Measurements from ENCODE around the gene H1-8. TPM values are rescaled to one million over a fixed set of nuclear protein-coding genes. Genes with fewer than 3 reads are reported as not detected.
"Not testable (repeated sequence)": the region's sequence is repeated elsewhere in the genome, so short reads cannot be mapped to it uniquely, and the experiment has no call there.

The H1-8 gene
- total RNA-seq = not detected
- total RNA-seq (2013) = not detected
- 0 reads per million in 29 experiments for total RNA-seq

DNA sequence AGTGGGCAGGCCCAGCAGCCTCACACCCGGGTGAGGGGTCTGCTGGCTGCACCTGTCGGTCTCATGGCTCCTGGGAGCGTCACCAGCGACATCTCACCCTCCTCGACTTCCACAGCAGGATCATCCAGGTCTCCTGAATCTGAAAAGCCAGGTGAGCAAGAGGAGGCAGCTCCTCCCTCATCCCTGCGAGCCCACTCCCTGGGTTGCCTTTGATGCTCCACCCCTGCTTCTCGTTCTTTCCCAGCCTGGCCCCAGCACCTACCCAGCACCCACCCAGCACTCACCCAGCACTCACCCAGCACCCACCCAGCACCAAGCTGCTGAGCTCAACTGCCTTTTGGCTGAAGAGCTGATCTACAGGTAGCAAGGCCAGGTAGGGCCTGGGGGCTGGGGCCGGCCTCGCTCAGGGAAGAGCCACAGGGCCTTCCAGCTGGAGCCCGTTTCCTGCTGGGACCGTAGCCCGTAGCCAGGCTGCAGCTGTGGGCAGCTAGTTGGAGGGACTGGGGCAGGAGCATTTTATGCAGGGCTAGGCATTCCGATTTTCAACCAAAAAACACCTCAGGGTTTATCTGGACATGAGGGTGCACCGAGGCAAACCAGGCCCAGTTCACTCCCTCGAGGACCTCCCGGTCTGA, at the start of gene H1-8:
Gene H1-8 (plus strand): TSS at position 20 of the 635 bp plus-strand sequence. CDS start 44 bp downstream, at position 64.
- 86% methylated on average over 16 of the region's 16 CpGs for WGBS (ENCODE audit: insufficient coverage)
- no peak within 1 kb of the TSS for H3K27ac Mint-ChIP-seq
- CTCF ChIA-PET = no interaction called here
- no peaks in the 10 kb centered on the region for H3K9me3 Mint-ChIP-seq
- H3K4me3 Mint-ChIP-seq = no peak within 1 kb of the TSS
- H3K4me1 Mint-ChIP-seq = no peaks in the 10 kb centered on the region
- no peak within 1 kb of the TSS for H3K4me3 ChIP-seq (ENCODE audit: control insufficient read depth in 1 of 2, extremely low read depth in 1 of 2, low read length in 1 of 2)
- H3K4me1 ChIP-seq (ENCODE audit: control insufficient read depth in 1 of 2, extremely low read depth in 1 of 2, insufficient read depth in 2 of 2, low read length in 2 of 2) = no peaks in the 10 kb centered on the region
- H3K27me3 ChIP-seq (replicated peaks in 1 of 2; ENCODE audit: control insufficient read depth in 2 of 2, extremely low read depth in 1 of 2, insufficient read depth in 2 of 2, low read length in 1 of 2) = peaks cover 0 to 7% of the 10 kb centered on the region in 2 experiments
- ATAC-seq (replicated peaks in 1 of 4) (no peak), DNase-seq (no peak)
- H3K27me3 Mint-ChIP-seq = no peaks in the 10 kb centered on the region
- H3K36me3 Mint-ChIP-seq = no peaks in the 10 kb centered on the region
- H3K36me3 ChIP-seq (ENCODE audit: control insufficient read depth in 2 of 2, extremely low read depth in 1 of 2, insufficient read depth in 1 of 2, low read length in 1 of 2) = no peaks in the 10 kb centered on the region
- no peaks in the 10 kb centered on the region for H3K9me3 ChIP-seq
- POLR2A ChIA-PET = no interaction called here
- no peak within 1 kb of the TSS for H3K27ac ChIP-seq (ENCODE audit: low read length)

DNA sequence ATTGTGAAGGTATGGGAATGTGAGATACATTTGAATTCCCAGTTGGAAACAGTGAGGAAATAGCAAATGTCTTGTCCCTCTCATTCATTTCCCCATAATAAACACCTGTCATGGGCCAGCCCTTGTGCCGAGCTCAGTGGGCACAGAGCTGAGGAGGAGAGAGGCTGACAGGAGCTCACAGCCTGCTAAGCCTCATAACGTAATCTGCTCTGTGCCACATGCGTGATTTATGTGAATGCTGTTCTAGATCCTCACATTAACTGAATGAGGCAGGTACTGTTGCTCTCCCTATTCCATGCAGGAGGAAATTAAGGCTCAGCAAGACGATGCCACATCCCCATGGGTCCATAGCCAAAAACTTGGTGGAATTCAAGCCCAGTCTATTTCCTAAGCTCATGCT, 49.8 kb upstream of the H1-8 start:
- H3K4me3 ChIP-seq (ENCODE audit: control insufficient read depth in 1 of 2, extremely low read depth in 1 of 2, low read length in 1 of 2) = no peak overlapping the region
- peaks cover 3 to 7% of the 10 kb centered on the region in 2 donors for H3K36me3 ChIP-seq (ENCODE audit: control insufficient read depth in 2 of 2, extremely low read depth in 1 of 2, insufficient read depth in 1 of 2, low read length in 1 of 2)
- H3K4me1 ChIP-seq (ENCODE audit: control insufficient read depth in 1 of 2, extremely low read depth in 1 of 2, insufficient read depth in 2 of 2, low read length in 2 of 2) = peaks cover 0 to 4% of the 10 kb centered on the region in 2 experiments
- no peaks in the 10 kb centered on the region for H3K27me3 Mint-ChIP-seq
- no peak overlapping the region for H3K27ac Mint-ChIP-seq
- no peak for ATAC-seq (replicated peaks in 1 of 4)
- peaks cover 0 to 2% (median 0%) of the 10 kb centered on the region in 3 donors for H3K4me1 Mint-ChIP-seq
- H3K27ac ChIP-seq (ENCODE audit: low read length) = no peak overlapping the region
- DNase-seq = no peak
- peaks cover 43% of the 10 kb centered on the region for H3K36me3 Mint-ChIP-seq
- 100% methylated on average over 2 of the region's 4 CpGs for WGBS (ENCODE audit: insufficient coverage)
- no peaks in the 10 kb centered on the region for H3K27me3 ChIP-seq (replicated peaks in 1 of 2; ENCODE audit: control insufficient read depth in 2 of 2, extremely low read depth in 1 of 2, insufficient read depth in 2 of 2, low read length in 1 of 2)
- H3K9me3 Mint-ChIP-seq = no peaks in the 10 kb centered on the region
- H3K4me3 Mint-ChIP-seq = no peak overlapping the region
- ChIA-PET POLR2A (interaction anchor here in 1 of 2 donors (0.6 kb wide), 1 partner anchor 175 kb away, joined by 7 read pairs; no protein-coding TSS in a partner anchor), CTCF (interaction anchor here (0.5 to 1.2 kb wide), 3 partner anchors 13 to 259 kb away, joined by 3 to 4 read pairs (median 3); no protein-coding TSS in a partner anchor)
- H3K9me3 ChIP-seq = no peaks in the 10 kb centered on the region

- H3K9me3 ChIP-seq; H3K4me1 Mint-ChIP-seq; POLR2A ChIA-PET; DNase-seq; H3K9me3 Mint-ChIP-seq; H3K4me1 ChIP-seq (ENCODE audit: control insufficient read depth in 1 of 2, extremely low read depth in 1 of 2, insufficient read depth in 2 of 2, low read length in 2 of 2); H3K27ac ChIP-seq (ENCODE audit: low read length); H3K4me3 Mint-ChIP-seq; H3K27me3 Mint-ChIP-seq; ATAC-seq (replicated peaks in 1 of 4); H3K36me3 ChIP-seq (ENCODE audit: control insufficient read depth in 2 of 2, extremely low read depth in 1 of 2, insufficient read depth in 1 of 2, low read length in 1 of 2); H3K4me3 ChIP-seq (ENCODE audit: control insufficient read depth in 1 of 2, extremely low read depth in 1 of 2, low read length in 1 of 2); H3K27ac Mint-ChIP-seq; H3K27me3 ChIP-seq (replicated peaks in 1 of 2; ENCODE audit: control insufficient read depth in 2 of 2, extremely low read depth in 1 of 2, insufficient read depth in 2 of 2, low read length in 1 of 2): not testable (repeated sequence)
- WGBS (ENCODE audit: insufficient coverage) = 100% methylated on average over 2 of the region's 5 CpGs
- CTCF ChIA-PET = interaction anchor here in 1 of 2 donors (0.7 kb wide), 1 partner anchor 48 kb away, joined by 4 read pairs; no protein-coding TSS in a partner anchor
- peaks cover 38% of the 10 kb centered on the region for H3K36me3 Mint-ChIP-seq
These were observed 48.5 kb upstream of the H1-8 start for GRCh38 chr3:129494499-129494898.

- POLR2A ChIA-PET; H3K4me1 Mint-ChIP-seq; H3K36me3 ChIP-seq (ENCODE audit: control insufficient read depth in 2 of 2, extremely low read depth in 1 of 2, insufficient read depth in 1 of 2, low read length in 1 of 2); DNase-seq; H3K4me3 ChIP-seq (ENCODE audit: control insufficient read depth in 1 of 2, extremely low read depth in 1 of 2, low read length in 1 of 2); H3K27me3 ChIP-seq (replicated peaks in 1 of 2; ENCODE audit: control insufficient read depth in 2 of 2, extremely low read depth in 1 of 2, insufficient read depth in 2 of 2, low read length in 1 of 2); H3K4me1 ChIP-seq (ENCODE audit: control insufficient read depth in 1 of 2, extremely low read depth in 1 of 2, insufficient read depth in 2 of 2, low read length in 2 of 2); H3K27ac ChIP-seq (ENCODE audit: low read length); H3K9me3 ChIP-seq; H3K4me3 Mint-ChIP-seq; CTCF ChIA-PET; H3K9me3 Mint-ChIP-seq; ATAC-seq (replicated peaks in 1 of 4); H3K27me3 Mint-ChIP-seq; H3K27ac Mint-ChIP-seq: not testable (repeated sequence)
- 100% methylated on average over 5 of the region's 10 CpGs for WGBS (ENCODE audit: insufficient coverage)
- H3K36me3 Mint-ChIP-seq = peaks cover 43% of the 10 kb centered on the region
These were observed 47.9 kb upstream of the H1-8 start for GRCh38 chr3:129495006-129495639.

- H3K27me3 Mint-ChIP-seq; ATAC-seq (replicated peaks in 1 of 4); CTCF ChIA-PET; H3K27ac Mint-ChIP-seq; H3K4me1 Mint-ChIP-seq; H3K27me3 ChIP-seq (replicated peaks in 1 of 2; ENCODE audit: control insufficient read depth in 2 of 2, extremely low read depth in 1 of 2, insufficient read depth in 2 of 2, low read length in 1 of 2); DNase-seq; H3K27ac ChIP-seq (ENCODE audit: low read length); H3K4me3 ChIP-seq (ENCODE audit: control insufficient read depth in 1 of 2, extremely low read depth in 1 of 2, low read length in 1 of 2); H3K4me1 ChIP-seq (ENCODE audit: control insufficient read depth in 1 of 2, extremely low read depth in 1 of 2, insufficient read depth in 2 of 2, low read length in 2 of 2); H3K9me3 Mint-ChIP-seq; H3K9me3 ChIP-seq; H3K4me3 Mint-ChIP-seq; POLR2A ChIA-PET; H3K36me3 ChIP-seq (ENCODE audit: control insufficient read depth in 2 of 2, extremely low read depth in 1 of 2, insufficient read depth in 1 of 2, low read length in 1 of 2): not testable (repeated sequence)
- WGBS (ENCODE audit: insufficient coverage) = 100% methylated on average over 1 of the region's 2 CpGs
- H3K36me3 Mint-ChIP-seq = peaks cover 43% of the 10 kb centered on the region
These were observed 45.1 kb upstream of the H1-8 start for GRCh38 chr3:129497876-129498275.

GRCh38 chr3:129498603-129499488, 44.1 kb upstream of the H1-8 start:
- H3K4me3 Mint-ChIP-seq; H3K4me1 ChIP-seq (ENCODE audit: control insufficient read depth in 1 of 2, extremely low read depth in 1 of 2, insufficient read depth in 2 of 2, low read length in 2 of 2); H3K27ac ChIP-seq (ENCODE audit: low read length); H3K9me3 ChIP-seq; H3K27ac Mint-ChIP-seq; DNase-seq; H3K36me3 ChIP-seq (ENCODE audit: control insufficient read depth in 2 of 2, extremely low read depth in 1 of 2, insufficient read depth in 1 of 2, low read length in 1 of 2); POLR2A ChIA-PET; H3K27me3 Mint-ChIP-seq; CTCF ChIA-PET; H3K4me3 ChIP-seq (ENCODE audit: control insufficient read depth in 1 of 2, extremely low read depth in 1 of 2, low read length in 1 of 2); H3K4me1 Mint-ChIP-seq; H3K9me3 Mint-ChIP-seq; H3K27me3 ChIP-seq (replicated peaks in 1 of 2; ENCODE audit: control insufficient read depth in 2 of 2, extremely low read depth in 1 of 2, insufficient read depth in 2 of 2, low read length in 1 of 2); ATAC-seq (replicated peaks in 1 of 4): not testable (repeated sequence)
- H3K36me3 Mint-ChIP-seq = peaks cover 39% of the 10 kb centered on the region
- no CpG with 5 or more reads among the region's 8 CpGs for WGBS (ENCODE audit: insufficient coverage)
